Measurements from ENCODE around the gene HAPLN1. TPM values are rescaled to one million over a fixed set of nuclear protein-coding genes. Genes with fewer than 3 reads are reported as not detected.
A peak's percentile ranks its signal among the peaks of the same experiment; 100 is the strongest.

The HAPLN1 gene
- total and polyA plus RNA-seq, 10 of the 15 experiments (the other 5 are each of a cell fraction or from before 2014, with no cell fraction given): 0.05 to 0.21 (median 0.17) TPM; not detected in 2

DNA sequence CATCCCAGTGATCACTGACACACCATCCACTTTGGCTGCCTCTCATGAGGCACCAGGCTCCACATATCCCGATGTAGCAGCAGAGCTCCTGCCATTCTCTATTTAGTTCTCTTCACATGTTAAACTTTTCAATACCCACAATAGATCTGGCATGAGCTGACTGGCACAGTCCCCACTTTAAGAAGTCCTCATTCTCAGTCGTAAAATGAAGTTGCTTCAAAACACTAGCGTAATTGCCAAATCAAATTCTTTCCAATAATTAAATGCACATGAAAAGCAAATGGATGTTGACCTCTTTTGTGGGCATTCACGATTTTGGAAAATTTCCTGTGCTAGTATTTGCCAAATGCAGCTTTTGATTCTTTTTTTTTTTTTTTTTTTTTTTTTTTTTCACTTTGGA lies 32.4 kb downstream of the HAPLN1 start (continued):
- TF ChIP-seq, protein P1, sequence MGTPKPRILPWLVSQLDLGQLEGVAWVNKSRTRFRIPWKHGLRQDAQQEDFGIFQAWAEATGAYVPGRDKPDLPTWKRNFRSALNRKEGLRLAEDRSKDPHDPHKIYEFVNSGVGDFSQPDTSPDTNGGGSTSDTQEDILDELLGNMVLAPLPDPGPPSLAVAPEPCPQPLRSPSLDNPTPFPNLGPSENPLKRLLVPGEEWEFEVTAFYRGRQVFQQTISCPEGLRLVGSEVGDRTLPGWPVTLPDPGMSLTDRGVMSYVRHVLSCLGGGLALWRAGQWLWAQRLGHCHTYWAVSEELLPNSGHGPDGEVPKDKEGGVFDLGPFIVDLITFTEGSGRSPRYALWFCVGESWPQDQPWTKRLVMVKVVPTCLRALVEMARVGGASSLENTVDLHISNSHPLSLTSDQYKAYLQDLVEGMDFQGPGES (IDR thresholded peaks at IDR 0.05): no peak
- TF ChIP-seq FOXM1 (IDR thresholded peaks at IDR 0.05; ENCODE audit: low read depth, low read length) (no peak), DPF2 (IDR thresholded peaks at IDR 0.05) (no peak), CHD2 (IDR thresholded peaks at IDR 0.05; ENCODE audit: borderline replicate concordance, low read depth, low read length) (no peak), BCL11A (IDR thresholded peaks at IDR 0.05; ENCODE audit: low read depth, low read length) (no peak), EP300 (IDR thresholded peaks at IDR 0.05; ENCODE audit: borderline replicate concordance in 1 of 2, control insufficient read depth in 1 of 2, low read depth in 2 of 2, low read length in 2 of 2) (no peak), KLF5 (IDR thresholded peaks at IDR 0.05; ENCODE audit: partially characterized antibody) (no peak), TCF12 (IDR thresholded peaks at IDR 0.05; ENCODE audit: low read depth, low read length) (no peak)

DNA sequence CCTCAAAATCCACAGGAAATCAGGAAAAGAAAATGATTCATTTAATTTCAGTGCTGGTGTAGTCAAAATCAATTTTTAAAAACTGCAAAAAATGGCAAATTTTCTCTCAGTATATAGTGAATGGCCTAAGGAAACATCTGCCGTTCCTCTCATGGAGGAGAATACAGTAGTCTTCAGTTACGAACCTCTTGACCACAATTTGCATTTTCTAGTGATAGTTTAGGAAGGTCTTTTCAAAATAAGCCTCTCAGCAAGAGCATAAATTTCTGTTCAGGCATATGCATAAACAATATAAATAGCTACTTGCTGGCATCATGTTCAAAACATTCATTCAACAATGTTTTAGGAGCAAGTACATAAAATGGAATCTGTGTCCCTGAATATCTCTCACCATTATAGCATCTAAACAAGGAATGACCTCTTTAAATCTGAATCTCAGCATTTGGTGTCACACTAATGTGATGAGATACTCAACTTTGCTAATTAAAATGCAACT lies 33.5 kb downstream of the HAPLN1 start:
- Histone ChIP-seq H3K4me3 (no peak overlapping the region), H3K27ac (ENCODE audit: control insufficient read depth, insufficient read depth) (no peak overlapping the region), H3K27me3 (replicated peaks in 1 of 2; ENCODE audit: control insufficient read depth in 2 of 2, insufficient read depth in 2 of 2, low read length in 1 of 2) (no peaks in the 10 kb centered on the region), H3K4me1 (ENCODE audit: control insufficient read depth, insufficient read depth, low read length) (no peaks in the 10 kb centered on the region), H3K79me2 (ENCODE audit: control insufficient read depth, insufficient read depth, low read length) (no peaks in the 10 kb centered on the region), H3K4me2 (ENCODE audit: control insufficient read depth, insufficient read depth) (no peak overlapping the region), H4K20me1 (ENCODE audit: control insufficient read depth, insufficient read depth) (no peaks in the 10 kb centered on the region), H3K9me3 (replicated peaks; ENCODE audit: control insufficient read depth, insufficient read depth, low read length) (no peaks in the 10 kb centered on the region), H3K9ac (ENCODE audit: control insufficient read depth, insufficient read depth, low read length) (no peak overlapping the region), H3K36me3 (ENCODE audit: control insufficient read depth in 2 of 2, insufficient read depth in 2 of 2, low read length in 1 of 2) (no peaks in the 10 kb centered on the region), H2AFZ (ENCODE audit: control insufficient read depth, low read depth, low read length) (no peak overlapping the region)
- ATAC-seq (no peak), FAIRE-seq (peak; percentile 31), DNase-seq (ENCODE audit: low read depth, low spot score) (no peak)
- TF ChIP-seq HDAC2 (IDR thresholded peaks at IDR 0.05): no peak
- in situ Hi-C loops (cut with MboI) (no loop called here), intact Hi-C loops (cut with micrococcal nuclease; ENCODE audit: unreplicated experiment) (no loop called here)
- ChIA-PET SMC1A (ENCODE audit: uncharacterized antibody, unreplicated experiment) (interaction anchor here (0.6 kb wide), 1 partner anchor 24 kb away, joined by 3 read pairs; no protein-coding TSS in a partner anchor), CTCF (interaction anchor here (0.9 kb wide), 1 partner anchor 19 kb away, joined by 3 read pairs; no protein-coding TSS in a partner anchor), RAD21 (ENCODE audit: unreplicated experiment) (no interaction called here), POLR2A (no interaction called here)
- BruUV-seq (replicated peaks): no TSS peak
- 3% methylated on average over 2 of the region's 2 CpGs for WGBS (ENCODE audit: insufficient coverage, insufficient replicate concordance, low lambda C conversion rate, missing lambda C conversion rate)

Measured in GM12878 (cell line).